H1 (cell line): ENCODE data around the gene BAZ2B. TPM values are rescaled to one million over a fixed set of nuclear protein-coding genes. Genes with fewer than 3 reads are reported as not detected.

Experiments
- KDM1A ChIP-seq: fragments of 200-600, 300-600 bp; sonication (generic); IDR thresholded peaks from 2 replicates; pipeline ENCODE4 v1.7.1; 2016; ENCODE audit warnings: mild to moderate bottlenecking, low read length, borderline replicate concordance
- SAP30 ChIP-seq: fragments of 300-600 bp; sonication (generic); IDR thresholded peaks from 2 replicates; pipeline ENCODE4 v1.7.1; 2012; ENCODE audit warnings: low read length, moderate library complexity, mild to moderate bottlenecking, inconsistent platforms; ENCODE audit not compliant: insufficient read depth, insufficient replicate concordance
- SP2 ChIP-seq: IDR thresholded peaks from 2 replicates; pipeline ENCODE4 v1.6.1; 2012; ENCODE audit warnings: mild to moderate bottlenecking, low read length, inconsistent platforms
- polyA plus RNA-seq, 7 experiments: library from polyadenylated mRNA; depleted of rRNA in 3 of 7; stranded (reverse) in 5 of 7; unstranded in 2 of 7; fragments of >200 nt in 5 of 7; fragments of 200-250 nt in 2 of 7; gene quantifications; 1 replicate in 5 of 7; 2 replicates in 1 of 7; 4 replicates in 1 of 7; pipeline versions ENCODE4 v1.2.1 to v1.2.3, GENCODE V29; 2011 to 2013; ENCODE audit warnings: missing spikeins in 2 of 7, mixed read lengths in 2 of 7
- total RNA-seq: library from RNA; stranded (reverse); fragmentation: NEBNext Ultra II Directional; extraction: Animal tissue kit (Norgen Biotek cat#: 25700); gene quantifications from 2 replicates; pipeline ENCODE4 v1.2.1, GENCODE V29; 2021

BAZ2B gene
- total and polyA plus RNA-seq, 2 of the 8 experiments (the other 6 are each of a cell fraction or from before 2014, with no cell fraction given), result 15.2 to 46.3 TPM

DNA sequence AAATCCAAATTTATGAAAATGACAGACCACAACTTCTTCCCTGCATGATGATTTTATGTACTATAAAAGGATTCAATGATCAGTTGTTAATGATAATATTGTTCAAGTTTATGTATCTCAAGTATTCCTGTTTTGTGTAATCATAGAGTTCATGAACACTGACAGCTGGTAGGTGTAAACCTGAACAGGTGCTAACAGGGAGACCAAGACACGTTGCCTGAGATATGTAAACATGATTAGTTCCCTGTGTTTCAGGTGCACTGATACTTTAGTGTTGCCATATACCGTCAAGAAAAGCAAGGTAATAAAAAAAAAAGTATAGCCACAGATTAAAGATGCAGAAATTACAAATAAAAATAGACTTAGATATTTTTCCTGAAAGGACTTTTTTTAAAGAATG is 131.8 kb downstream of the BAZ2B start (continued):
- no peak for TF ChIP-seq SAP30
- TF ChIP-seq SP2, result no peak
- TF ChIP-seq KDM1A, result no peak
